HG03520 (cell line): Measurements from ENCODE around the gene IRAK3.
"Not testable (repeated sequence)": the region's sequence is repeated elsewhere in the genome, so short reads cannot be mapped to it uniquely, and the experiment has no call there.

Experiments
- ATAC-seq: cut with Tn5 transposase; IDR thresholded peaks from one replicate; pipeline ENCODE4 v1.9.1; 2021; ENCODE audit warnings: mild to moderate bottlenecking, moderate library complexity; ENCODE audit not compliant: unreplicated experiment

Gene IRAK3

DNA sequence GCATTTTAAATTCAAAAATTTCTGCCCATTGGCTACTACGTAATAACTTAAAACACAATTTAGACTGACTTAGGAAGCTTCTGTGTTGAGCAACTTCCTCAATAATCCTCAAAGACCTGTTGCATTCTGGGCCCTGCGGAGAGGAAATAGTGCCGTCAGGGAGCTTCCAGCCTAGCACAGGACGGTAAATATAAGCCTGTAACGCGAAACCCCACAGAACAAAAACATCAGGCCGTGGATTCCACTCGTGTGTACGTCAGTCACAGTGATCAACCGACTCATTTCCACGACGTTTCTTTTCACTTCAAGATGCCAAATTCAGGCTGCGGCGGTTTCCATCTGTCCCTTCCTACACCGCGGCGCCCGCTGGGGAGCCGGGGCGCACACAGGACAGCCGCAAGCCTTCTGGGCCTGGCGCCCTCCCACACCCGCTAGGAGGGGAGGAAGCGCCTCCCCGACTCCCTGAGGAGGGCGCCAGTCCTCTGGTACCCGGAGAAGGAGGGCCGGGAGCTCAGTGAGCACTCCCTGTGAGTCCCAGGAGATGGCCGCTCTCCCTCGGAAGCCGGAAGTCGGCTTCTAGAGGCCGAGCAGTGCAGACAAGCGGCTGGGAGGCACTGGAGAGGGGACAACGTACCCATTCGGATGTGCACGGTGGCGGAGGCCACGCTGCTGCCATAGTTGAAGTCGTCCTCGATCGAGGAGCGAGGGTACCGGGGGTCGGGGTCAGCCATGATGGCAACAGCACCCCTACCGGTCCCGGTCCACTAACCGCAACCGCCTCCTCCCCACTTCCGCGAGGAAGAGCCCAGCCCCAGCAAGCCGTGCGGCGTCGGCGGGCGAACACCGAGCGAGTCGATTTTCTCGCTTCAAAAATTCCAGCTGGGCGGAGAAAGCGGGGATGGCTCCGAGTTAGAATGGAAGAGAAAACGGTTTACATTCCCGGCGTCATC, 19.5 kb upstream of the IRAK3 start, which contains the start of gene TMBIM4:
TSS of gene TMBIM4 (minus strand) at position 776 of the 950 bp plus-strand sequence. CDS start at position 731, 45 bp downstream.
- peak; percentile 84 for ATAC-seq

GRCh38 chr12:66170606-66171005, 18.4 kb upstream of the IRAK3 start:
- ATAC-seq, result no peak

DNA sequence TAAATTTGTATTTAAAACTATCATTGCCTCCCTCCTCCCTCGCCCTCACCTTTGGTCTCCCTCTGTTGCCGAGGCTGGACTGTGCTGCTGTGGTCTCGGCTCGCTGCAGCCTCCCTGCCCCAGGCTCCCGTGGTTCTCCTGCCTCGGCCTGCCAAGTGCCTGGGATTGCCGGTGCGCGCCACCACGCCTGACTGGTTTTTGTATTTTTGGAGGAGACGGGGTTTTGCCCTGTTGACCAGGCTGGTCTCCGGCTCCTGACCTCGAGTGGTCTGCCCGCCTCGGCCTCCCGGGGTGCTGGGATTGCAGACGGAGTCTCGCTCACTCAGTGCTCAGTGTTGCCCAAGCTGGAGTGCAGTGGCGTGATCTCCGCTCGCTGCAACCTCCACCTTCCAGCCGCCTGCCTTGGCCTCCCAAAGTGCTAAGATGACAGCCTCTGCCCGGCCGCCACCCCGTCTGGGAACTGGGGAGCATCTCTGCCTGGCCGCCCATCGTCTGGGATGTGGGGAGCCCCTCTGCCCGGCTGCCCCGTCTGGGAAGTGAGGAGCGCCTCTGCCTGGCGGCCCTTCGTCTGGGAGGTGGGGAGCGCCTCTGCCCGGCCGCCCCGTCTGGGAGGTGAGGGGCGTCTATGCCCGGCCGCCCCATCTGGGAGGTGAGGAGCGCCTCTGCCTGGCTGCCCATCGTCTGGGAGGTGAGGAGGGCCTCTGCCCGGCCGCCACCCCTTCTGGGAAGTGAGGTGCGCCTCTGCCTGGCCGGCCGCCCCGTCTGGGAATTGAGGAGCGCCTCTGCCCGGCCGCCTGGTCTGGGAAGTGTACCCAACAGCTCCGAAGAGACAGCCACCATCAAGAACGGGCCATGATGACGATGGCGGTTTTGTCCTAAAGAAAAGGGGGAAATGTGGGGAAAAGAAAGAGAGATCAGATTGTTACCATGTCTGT, 14.4 kb upstream of the IRAK3 start:
- ATAC-seq, result not testable (repeated sequence)

DNA sequence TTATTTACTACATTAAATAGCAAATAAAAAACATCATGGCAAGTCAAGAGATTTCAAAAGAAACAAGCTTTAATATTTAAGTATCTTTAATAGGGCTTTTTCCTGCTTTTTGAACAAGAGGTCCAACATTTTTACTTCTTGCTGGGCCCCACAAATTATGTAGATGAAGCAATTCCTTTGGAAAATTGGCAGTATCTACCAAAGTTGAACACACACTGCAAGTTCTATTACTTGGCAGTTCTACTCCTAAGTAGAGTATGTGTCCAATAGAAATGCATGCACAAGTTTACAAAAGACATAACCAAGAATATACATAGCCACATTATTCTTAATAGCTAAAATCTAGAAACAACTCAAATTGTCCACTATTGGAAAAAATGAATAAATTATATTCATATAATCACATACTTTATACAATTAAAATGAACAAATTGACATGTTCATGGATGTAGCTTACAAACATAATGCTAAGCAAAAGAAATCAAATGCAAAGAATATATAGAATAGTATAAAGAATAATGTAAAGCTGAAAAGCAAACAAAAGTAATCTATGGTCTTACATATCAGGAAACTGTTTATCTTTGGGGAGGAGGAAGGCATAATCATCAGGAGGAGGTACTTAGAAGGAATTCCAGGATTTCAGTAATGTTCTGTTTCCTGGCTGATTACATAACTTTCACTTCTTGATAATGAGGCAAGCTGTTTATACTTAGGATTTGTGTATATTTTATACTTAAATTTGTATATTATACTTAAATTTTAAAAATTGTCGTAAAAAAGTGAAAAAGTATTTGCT, 12.7 kb upstream of the IRAK3 start:
- no peak for ATAC-seq

DNA sequence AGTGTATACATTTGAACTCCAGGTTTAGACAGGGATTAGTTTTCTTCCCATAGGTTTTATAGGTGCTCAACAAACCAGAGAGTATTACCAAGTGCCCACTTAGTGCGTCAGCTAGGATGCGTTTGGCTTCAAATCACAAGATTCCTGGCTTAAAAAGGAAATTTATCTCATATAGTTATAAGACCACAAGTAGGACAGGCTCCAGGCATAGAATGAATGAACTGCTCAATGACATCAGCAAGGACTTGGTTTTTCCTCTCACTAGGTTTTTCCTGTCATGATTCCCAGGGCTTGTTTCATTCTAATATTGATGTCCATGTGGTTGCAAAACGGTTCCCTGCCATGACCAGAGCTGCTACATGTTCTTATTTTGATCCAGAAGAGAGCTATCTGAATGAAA, 6.1 kb upstream of the IRAK3 start:
- ATAC-seq, result no peak

DNA sequence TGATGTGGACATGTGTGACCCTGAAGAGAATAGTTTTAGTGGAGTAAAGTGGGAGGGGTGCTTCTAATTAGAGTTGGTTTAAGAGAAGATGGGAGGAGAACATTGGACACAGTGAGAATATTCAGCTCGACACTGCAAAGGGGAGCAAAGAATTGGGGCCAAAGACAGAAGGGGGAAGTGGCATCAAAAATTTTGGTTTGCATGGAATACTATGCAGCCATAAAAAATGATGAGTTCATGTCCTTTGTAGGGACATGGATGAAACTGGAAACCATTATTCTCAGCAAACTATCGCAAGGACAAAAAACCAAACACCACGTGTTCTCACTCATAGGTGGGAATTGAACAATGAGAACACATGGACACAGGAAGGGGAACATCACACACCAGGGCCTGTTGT, 4.2 kb upstream of the IRAK3 start:
- not testable (repeated sequence) for ATAC-seq

DNA sequence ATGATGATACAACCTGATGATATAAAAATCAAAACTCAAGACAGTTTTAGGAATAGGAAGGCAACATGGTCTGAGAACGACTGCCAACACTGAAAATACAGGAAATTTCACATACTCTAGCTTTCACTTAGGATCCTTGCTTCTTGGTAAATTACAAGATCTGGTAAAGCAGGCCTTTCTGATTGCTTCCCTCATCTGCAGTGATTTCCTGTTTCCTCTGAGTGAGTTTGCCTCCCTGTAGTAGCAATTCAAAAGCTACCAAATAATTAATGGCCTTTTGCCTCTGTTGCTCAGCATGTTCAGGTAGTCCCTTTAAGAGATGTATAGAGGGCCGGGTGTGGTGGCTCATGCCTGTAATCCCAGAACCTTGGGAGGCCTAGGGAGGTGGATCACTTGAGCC, 2.0 kb upstream of the IRAK3 start:
- ATAC-seq, result no peak

GRCh38 chr12:66187821-66188220, 1.2 kb upstream of the IRAK3 start:
- no peak for ATAC-seq

DNA sequence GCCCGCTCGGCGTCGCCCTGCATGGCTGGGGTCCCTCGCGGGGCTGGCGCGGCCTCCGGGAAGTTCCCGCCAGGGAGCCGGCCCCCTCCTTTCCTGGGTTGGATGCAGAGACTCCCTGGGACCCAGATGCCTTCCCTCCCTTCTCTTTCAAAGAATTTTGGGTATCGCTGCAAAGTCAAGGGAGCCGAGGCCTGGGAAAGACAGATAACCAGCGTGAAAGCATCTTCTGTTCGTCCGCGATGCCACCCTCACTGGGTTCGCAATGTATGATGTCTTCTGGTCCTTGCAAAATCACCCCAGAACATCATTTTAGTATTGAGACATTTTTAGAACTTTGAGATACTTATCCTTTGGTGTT, 451 bp downstream of the IRAK3 start:
- no peak for ATAC-seq

DNA sequence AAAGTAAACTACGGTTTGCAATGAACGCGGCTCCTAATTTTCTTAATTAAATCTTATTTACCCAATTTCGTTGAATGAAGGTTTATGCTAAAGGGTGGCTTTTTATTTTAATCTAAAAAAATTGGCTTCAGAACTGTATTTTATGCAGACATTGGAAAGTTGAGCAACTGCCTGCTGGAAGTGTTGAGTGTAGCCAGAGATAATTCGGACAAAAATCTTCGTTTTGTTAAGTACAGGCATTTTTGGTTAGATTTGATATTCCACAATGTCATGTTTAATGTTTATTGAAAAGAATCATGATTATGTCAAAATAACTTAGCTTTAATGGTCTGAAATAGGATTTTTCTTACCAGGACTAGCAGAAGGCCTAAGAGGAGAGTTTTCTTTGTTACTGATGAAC, 875 bp downstream of the IRAK3 start:
- no peak for ATAC-seq

GRCh38 chr12:66190519-66191370, 1.7 kb downstream of the IRAK3 start:
- no peak for ATAC-seq

GRCh38 chr12:66191547-66192126, 2.6 kb downstream of the IRAK3 start:
- no peak for ATAC-seq

DNA sequence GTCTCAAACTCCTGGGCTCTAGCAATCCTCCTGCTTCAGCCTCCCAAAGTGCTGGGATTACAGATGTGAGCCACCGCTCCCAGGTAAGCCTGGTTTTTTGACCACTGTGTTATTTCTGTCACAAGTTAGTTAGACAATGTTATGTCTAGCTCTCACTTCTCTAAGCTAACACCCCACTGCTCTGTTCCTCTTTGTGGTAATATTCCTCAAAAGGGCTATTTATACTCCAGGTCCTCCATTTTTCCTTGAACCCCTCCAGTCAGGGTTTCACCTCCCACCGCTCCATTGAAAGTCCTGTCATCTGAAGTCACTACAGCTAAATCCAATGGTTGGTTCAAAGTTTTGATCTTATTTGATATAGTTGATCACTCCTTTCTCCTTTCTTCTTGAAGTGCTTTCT, 5.1 kb downstream of the IRAK3 start:
- no peak for ATAC-seq

DNA sequence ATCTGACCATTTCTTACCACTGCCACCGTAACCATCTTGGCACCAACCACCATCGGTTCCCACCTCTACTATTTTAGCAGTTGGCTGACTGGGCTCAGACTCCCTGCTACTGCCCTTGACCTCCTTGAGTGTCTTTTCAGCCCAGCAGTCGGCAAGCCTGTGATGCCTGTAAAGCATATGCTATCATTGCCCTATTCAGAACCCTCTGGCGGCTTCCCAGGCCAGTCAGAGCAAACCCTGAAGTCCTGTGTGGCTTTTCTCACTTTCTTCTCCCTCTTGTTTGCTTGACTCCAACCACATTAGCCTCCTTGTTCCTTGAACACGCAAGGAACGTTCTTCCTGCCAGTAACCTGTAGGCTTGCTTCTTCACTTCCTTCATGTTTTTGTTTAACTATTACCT, 6.2 kb downstream of the IRAK3 start:
- no peak for ATAC-seq

GRCh38 chr12:66196806-66197205, 7.8 kb downstream of the IRAK3 start:
- peak; percentile 93 for ATAC-seq

DNA sequence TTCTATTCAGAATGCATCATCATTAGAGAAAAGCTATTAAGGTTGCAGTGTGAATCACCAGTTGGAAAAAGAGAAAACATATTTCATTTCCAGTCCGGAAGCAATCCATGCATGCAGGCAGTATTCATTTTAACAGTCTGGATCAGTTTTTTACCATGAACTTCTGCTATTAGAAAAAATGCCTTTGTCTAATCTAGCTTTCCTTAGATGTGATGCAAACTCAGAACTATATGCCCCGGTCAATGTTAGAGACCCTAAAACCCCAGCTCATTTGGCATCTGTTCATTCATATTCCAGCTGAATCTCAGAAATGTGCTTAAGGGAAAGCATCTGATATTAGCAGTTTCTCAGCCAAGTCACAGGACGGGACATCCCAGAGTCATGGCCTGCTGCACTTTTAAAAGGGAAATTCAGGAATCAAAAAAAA, 8.5 kb downstream of the IRAK3 start:
- ATAC-seq, result no peak

GRCh38 chr12:66199141-66199540, 10.1 kb downstream of the IRAK3 start:
- no peak for ATAC-seq

- no peak for ATAC-seq
Observed at GRCh38 chr12:66199831-66200509, 11.0 kb downstream of the IRAK3 start.

DNA sequence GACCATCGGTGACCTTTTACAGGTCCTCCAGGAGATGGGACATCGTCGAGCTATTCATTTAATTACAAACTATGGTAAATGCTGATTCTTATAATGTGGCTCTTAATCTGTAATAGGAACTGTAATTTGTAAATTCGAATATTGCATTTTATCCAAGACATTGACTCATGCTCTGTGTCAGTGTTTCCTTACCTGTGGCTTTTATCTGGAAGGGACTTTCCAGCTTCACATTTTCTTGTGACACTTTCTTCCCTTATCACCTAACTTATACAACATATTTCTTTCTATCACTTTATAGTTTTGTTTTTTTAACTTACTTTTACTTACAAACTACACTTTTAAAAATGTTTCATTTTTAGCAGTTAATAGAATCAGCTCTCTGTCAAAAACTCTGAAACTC, 14.8 kb downstream of the IRAK3 start:
- ATAC-seq, result no peak
